Mammary epithelial cell (primary cell): Measurements from ENCODE around the gene CKAP5.

Experiments used
- CTCF ChIP-seq, 2 donors: IDR thresholded peaks in 1 of 2; conservative IDR thresholded peaks in 1 of 2; 2 replicates each; pipeline ENCODE4 v1.5.1; 2011 to 2012; ENCODE audit warnings: inconsistent platforms in 2 of 2, low read length in 2 of 2, mild to moderate bottlenecking in 2 of 2, control low read depth in 1 of 2, low read depth in 1 of 2; ENCODE audit not compliant: insufficient read depth in 1 of 2; ENCODE audit errors: extremely low read depth in 1 of 2
- EZH2 ChIP-seq: IDR thresholded peaks from 2 replicates; pipeline ENCODE4 v1.6.1; 2012; ENCODE audit warnings: low read length, inconsistent platforms, borderline replicate concordance

- TF ChIP-seq CTCF (conservative IDR thresholded peaks at IDR 0.05 in 1 of 2, IDR thresholded peaks at IDR 0.05 in 1 of 2; ENCODE audit: extremely low read depth in 1 of 2, insufficient read depth in 1 of 2, low read depth in 1 of 2, low read length in 2 of 2) (no peak), EZH2 (no peak)
Measured at GRCh38 chr11:46855863-46856262, 9.8 kb upstream of the CKAP5 start.
